NOMO-1 (cell line): ENCODE data around the gene PTPRG.

Experiments
- DNase-seq, 2 experiments: peaks; one replicate each; lab custom pipeline; 2025; ENCODE audit not compliant: unreplicated experiment in 2 of 2; lab: John Stamatoyannopoulos, UW

The PTPRG gene

GRCh38 chr3:61616586-61616985, 55.2 kb downstream of the PTPRG start:
- DNase-seq, result no peak

GRCh38 chr3:61617041-61617440, 55.7 kb downstream of the PTPRG start:
- no peak for DNase-seq

- DNase-seq, result no peak
Measured at GRCh38 chr3:61617651-61618050, 56.3 kb downstream of the PTPRG start.

- no peak for DNase-seq
Measured at GRCh38 chr3:61618231-61618630, 56.9 kb downstream of the PTPRG start.

- DNase-seq, result no peak
Measured at GRCh38 chr3:61618871-61619270, 57.5 kb downstream of the PTPRG start.

GRCh38 chr3:61620073-61620472, 58.7 kb downstream of the PTPRG start:
- no peak for DNase-seq

- no peak for DNase-seq
Measured at GRCh38 chr3:61624300-61624699, 62.9 kb downstream of the PTPRG start.

- DNase-seq, result no peak
Measured at GRCh38 chr3:61625429-61625828, 64.1 kb downstream of the PTPRG start.

- DNase-seq, result no peak
Measured at GRCh38 chr3:61626484-61626883, 65.1 kb downstream of the PTPRG start.

- no peak for DNase-seq
Measured at GRCh38 chr3:61627768-61628185, 66.4 kb downstream of the PTPRG start.

- DNase-seq, result no peak
Measured at GRCh38 chr3:61628636-61629035, 67.3 kb downstream of the PTPRG start.

- DNase-seq, result no peak
Measured at GRCh38 chr3:61629442-61629841, 68.1 kb downstream of the PTPRG start.

GRCh38 chr3:61631108-61631769, 69.9 kb downstream of the PTPRG start:
- DNase-seq, result no peak

GRCh38 chr3:61632568-61633175, 71.3 kb downstream of the PTPRG start:
- DNase-seq, result no peak

- no peak for DNase-seq
Measured at GRCh38 chr3:61634678-61635077, 73.3 kb downstream of the PTPRG start.

GRCh38 chr3:61637088-61638051, 76.0 kb downstream of the PTPRG start:
- no peak for DNase-seq

GRCh38 chr3:61638741-61639140, 77.4 kb downstream of the PTPRG start:
- DNase-seq, result no peak

- DNase-seq, result no peak
Measured at GRCh38 chr3:61639991-61640390, 78.6 kb downstream of the PTPRG start.

GRCh38 chr3:61645148-61645547, 83.8 kb downstream of the PTPRG start:
- no peak for DNase-seq

- DNase-seq, result no peak
Measured at GRCh38 chr3:61646360-61646759, 85.0 kb downstream of the PTPRG start.

GRCh38 chr3:61646851-61647525, 85.6 kb downstream of the PTPRG start:
- DNase-seq, result no peak
